ENCODE data around the gene DRAXIN.

The DRAXIN gene

DNA sequence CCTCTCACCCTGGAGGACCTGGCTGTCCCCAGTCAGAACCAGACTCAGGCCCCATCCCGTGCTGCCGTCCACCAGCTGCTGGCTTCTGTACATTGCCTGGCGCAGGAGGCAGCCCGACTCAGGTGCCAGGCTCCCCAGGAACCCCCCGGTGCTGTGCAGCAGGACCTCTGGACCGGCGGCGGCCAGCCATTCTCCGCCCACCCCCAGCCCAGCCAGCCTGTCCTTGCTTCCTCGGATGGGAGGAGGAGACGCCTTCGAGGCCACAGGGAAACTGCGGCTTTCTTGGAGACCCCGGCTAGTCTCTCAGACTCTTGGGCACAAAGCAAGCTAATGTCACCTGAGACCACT lies 74.9 kb downstream of the DRAXIN start:
- DNase-seq: no peak

GRCh38 chr1:11767922-11768704 lies 76.6 kb downstream of the DRAXIN start:
- DNase-seq: no peak

GRCh38 chr1:11768821-11769220 lies 77.3 kb downstream of the DRAXIN start:
- no peak for DNase-seq

GRCh38 chr1:11769274-11769673 lies 77.8 kb downstream of the DRAXIN start:
- DNase-seq: no peak

- no peak for DNase-seq
Observed at GRCh38 chr1:11770011-11770410, 78.5 kb downstream of the DRAXIN start.

GRCh38 chr1:11771481-11772043 lies 80.1 kb downstream of the DRAXIN start:
- no peak for DNase-seq

- no peak for DNase-seq
Observed at GRCh38 chr1:11772458-11772857, 80.9 kb downstream of the DRAXIN start.

DNA sequence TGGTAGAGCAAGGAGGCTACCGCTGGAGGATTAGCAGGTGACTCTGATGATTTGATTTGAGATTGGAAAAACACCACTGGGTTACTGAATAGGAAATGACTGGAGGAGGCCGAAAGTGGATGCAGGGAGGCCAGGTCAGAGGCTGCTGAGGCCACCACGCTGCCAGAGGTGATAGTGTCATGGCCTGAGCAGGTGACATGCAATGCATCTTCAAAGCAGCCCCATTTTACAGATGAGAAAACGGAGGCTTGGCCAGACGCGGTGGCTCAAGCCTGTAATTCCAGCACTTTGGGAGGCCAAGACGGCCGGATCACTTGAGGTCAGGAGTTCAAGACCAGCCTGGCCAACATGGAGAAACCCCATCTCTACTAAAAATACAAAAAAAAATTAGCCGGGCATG lies 83.2 kb downstream of the DRAXIN start:
- no peak for DNase-seq
